ENCODE results near the gene CLSTN2. TPM values are rescaled to one million over a fixed set of nuclear protein-coding genes. Genes with fewer than 3 reads are reported as not detected.
A peak's percentile ranks its signal among the peaks of the same experiment; 100 is the strongest.
"Not testable (repeated sequence)": the region's sequence is repeated elsewhere in the genome, so short reads cannot be mapped to it uniquely, and the experiment has no call there.

Gene CLSTN2
- total RNA-seq, 1 donor from 2014 or later, result 0.74 TPM

DNA sequence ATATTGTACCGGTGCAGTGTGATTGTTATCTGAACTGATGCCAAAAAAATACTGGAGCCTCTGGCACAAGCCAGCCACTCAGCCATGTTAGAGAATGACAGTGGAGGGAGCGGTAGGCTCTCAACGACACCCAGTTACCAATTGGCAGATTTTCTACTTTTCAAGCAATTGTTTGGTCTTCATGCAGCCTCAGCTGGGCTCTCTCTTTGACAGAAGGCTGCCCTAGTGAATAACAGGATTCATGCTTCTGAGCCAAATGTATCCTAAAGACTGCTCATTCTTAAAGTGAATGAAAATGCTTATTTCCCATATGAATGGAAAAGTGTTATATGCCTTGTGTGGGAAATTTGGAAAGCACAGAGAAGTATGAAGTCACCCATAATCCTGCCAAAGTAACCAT is 481.7 kb downstream of the CLSTN2 start:
- TF ChIP-seq, protein P1, sequence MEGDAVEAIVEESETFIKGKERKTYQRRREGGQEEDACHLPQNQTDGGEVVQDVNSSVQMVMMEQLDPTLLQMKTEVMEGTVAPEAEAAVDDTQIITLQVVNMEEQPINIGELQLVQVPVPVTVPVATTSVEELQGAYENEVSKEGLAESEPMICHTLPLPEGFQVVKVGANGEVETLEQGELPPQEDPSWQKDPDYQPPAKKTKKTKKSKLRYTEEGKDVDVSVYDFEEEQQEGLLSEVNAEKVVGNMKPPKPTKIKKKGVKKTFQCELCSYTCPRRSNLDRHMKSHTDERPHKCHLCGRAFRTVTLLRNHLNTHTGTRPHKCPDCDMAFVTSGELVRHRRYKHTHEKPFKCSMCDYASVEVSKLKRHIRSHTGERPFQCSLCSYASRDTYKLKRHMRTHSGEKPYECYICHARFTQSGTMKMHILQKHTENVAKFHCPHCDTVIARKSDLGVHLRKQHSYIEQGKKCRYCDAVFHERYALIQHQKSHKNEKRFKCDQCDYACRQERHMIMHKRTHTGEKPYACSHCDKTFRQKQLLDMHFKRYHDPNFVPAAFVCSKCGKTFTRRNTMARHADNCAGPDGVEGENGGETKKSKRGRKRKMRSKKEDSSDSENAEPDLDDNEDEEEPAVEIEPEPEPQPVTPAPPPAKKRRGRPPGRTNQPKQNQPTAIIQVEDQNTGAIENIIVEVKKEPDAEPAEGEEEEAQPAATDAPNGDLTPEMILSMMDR (IDR thresholded peaks at IDR 0.05; ENCODE audit: unreplicated experiment), result no peak
- Mint-ChIP-seq H3K4me1 (ENCODE audit: unreplicated experiment) (no peaks in the 10 kb centered on the region), H3K27me3 (ENCODE audit: unreplicated experiment) (no peaks in the 10 kb centered on the region), H3K36me3 (ENCODE audit: low read depth, unreplicated experiment) (no peaks in the 10 kb centered on the region), H3K9me3 (ENCODE audit: unreplicated experiment) (no peaks in the 10 kb centered on the region), H3K27ac (ENCODE audit: unreplicated experiment) (no peak overlapping the region), H3K4me3 (ENCODE audit: unreplicated experiment) (no peak overlapping the region)
- no peak for DNase-seq (ENCODE audit: low spot score)

DNA sequence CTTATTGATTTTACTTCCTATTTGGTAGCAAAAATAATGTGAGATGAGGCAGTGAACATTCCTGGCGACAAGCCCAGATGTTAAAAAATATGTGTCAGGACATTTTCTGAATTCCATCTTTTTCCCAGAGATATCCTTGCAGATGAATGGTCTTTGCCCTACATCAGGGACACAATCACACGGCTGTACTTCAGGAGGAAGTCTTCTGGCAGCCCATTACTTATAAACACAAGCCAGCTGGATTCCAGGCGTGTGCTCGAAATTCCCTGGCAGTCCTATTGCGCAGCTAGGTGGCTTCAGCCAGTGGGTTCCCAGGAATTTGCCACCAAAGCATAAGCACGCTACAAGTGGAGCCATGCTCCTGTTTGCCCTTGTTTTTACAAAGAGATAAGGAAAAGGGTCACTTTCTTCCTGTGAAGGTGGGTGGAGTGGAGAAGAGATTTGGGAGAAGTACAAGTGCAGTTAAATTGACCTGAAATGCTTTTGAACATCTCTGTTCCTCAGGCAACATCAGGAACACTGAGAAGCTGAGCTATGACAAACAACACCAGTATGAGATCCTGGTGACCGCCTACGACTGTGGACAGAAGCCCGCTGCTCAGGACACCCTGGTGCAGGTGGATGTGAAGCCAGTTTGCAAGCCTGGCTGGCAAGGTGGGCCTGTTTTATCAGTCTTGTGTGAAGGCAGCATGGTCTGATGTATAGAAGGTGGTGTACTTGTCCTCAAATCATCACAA is 485.8 kb downstream of the CLSTN2 start:
- Mint-ChIP-seq H3K27ac (ENCODE audit: unreplicated experiment) (no peak overlapping the region), H3K4me1 (ENCODE audit: unreplicated experiment) (peaks cover 16% of the 10 kb centered on the region), H3K27me3 (ENCODE audit: unreplicated experiment) (peaks cover 2% of the 10 kb centered on the region), H3K9me3 (ENCODE audit: unreplicated experiment) (no peaks in the 10 kb centered on the region), H3K4me3 (ENCODE audit: unreplicated experiment) (no peak overlapping the region), H3K36me3 (ENCODE audit: low read depth, unreplicated experiment) (no peaks in the 10 kb centered on the region)
- no peak for DNase-seq (ENCODE audit: low spot score)
- TF ChIP-seq, protein P1 (IDR thresholded peaks at IDR 0.05; ENCODE audit: unreplicated experiment), result no peak

DNA sequence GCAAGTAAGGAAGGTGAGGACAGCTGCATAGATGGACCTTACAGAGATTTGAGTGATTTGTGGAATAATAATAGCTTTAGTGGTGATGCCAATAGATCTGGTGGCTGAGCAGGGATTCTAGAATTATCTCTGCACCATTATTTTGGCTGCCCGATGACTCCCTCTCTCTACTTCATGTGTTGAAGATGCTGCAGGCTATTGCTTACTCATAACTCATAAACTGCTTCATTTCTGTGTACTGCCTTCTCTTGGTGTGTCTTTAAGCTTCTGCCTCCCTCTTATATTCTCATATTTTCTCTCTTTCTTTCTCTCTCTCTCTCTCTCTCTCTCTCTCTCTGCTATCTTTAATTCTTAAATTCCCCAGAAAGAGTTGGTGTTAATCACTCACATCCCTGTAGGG is 486.9 kb downstream of the CLSTN2 start:
- Mint-ChIP-seq H3K4me3 (ENCODE audit: unreplicated experiment) (no peak overlapping the region), H3K9me3 (ENCODE audit: unreplicated experiment) (no peaks in the 10 kb centered on the region), H3K27ac (ENCODE audit: unreplicated experiment) (no peak overlapping the region), H3K4me1 (ENCODE audit: unreplicated experiment) (peaks cover 16% of the 10 kb centered on the region), H3K36me3 (ENCODE audit: low read depth, unreplicated experiment) (no peaks in the 10 kb centered on the region), H3K27me3 (ENCODE audit: unreplicated experiment) (peaks cover 2% of the 10 kb centered on the region)
- TF ChIP-seq, protein P1 (IDR thresholded peaks at IDR 0.05; ENCODE audit: unreplicated experiment), result no peak
- DNase-seq (ENCODE audit: low spot score), result no peak

DNA sequence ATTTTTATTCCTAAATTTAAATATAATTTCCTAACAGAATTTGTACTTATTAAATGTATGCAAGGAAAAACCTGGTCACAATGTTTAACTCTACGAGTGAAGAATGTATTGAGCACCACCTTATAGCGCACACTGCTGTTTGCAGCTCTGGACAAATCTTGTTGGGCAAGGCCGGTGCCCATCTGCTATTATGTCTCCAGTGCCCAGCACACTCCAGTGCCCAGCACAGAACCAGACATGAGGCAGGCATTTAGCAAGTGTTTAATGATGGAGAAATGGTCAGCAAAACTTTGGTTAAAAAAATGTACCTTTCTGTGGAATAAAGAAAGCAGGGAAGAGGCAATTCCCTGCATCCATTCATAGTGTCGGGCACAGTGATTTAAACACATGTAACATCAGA is 488.2 kb downstream of the CLSTN2 start:
- peak overlapping the region; percentile 89 for H3K27ac Mint-ChIP-seq (ENCODE audit: unreplicated experiment)
- H3K36me3 Mint-ChIP-seq (ENCODE audit: low read depth, unreplicated experiment), result no peaks in the 10 kb centered on the region
- H3K4me3 Mint-ChIP-seq (ENCODE audit: unreplicated experiment), result no peak overlapping the region
- no peaks in the 10 kb centered on the region for H3K9me3 Mint-ChIP-seq (ENCODE audit: unreplicated experiment)
- TF ChIP-seq, protein P1 (IDR thresholded peaks at IDR 0.05; ENCODE audit: unreplicated experiment), result no peak
- peaks cover 16% of the 10 kb centered on the region for H3K4me1 Mint-ChIP-seq (ENCODE audit: unreplicated experiment)
- no peak for DNase-seq (ENCODE audit: low spot score)
- peaks cover 2% of the 10 kb centered on the region for H3K27me3 Mint-ChIP-seq (ENCODE audit: unreplicated experiment)

DNA sequence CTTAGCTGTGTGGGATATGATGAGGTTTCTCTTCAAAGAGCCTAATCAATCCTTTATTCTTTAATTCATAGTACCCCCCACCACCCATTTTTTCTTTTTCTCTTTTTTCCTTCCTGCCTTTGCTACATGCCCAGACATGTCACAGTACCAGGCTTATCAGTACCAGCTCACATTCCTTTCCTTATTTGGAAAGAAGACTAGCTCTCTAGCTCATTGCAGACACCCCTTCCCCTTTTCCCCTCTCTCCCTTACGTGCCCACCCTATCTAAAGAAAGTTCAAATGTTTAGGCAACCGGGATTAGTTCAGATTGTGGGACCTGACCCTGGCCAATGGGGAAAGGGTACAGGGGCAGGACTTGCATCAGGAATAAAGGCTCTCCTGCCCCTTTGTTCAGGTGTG is 488.6 kb downstream of the CLSTN2 start:
- H3K27ac Mint-ChIP-seq (ENCODE audit: unreplicated experiment), result peak overlapping the region; percentile 89
- not testable (repeated sequence) for H3K27me3 Mint-ChIP-seq (ENCODE audit: unreplicated experiment); H3K4me3 Mint-ChIP-seq (ENCODE audit: unreplicated experiment); H3K36me3 Mint-ChIP-seq (ENCODE audit: low read depth, unreplicated experiment); H3K9me3 Mint-ChIP-seq (ENCODE audit: unreplicated experiment); DNase-seq (ENCODE audit: low spot score)
- peaks cover 16% of the 10 kb centered on the region for H3K4me1 Mint-ChIP-seq (ENCODE audit: unreplicated experiment)
